ENCODE results near the gene MAOB. TPM values are rescaled to one million over a fixed set of nuclear protein-coding genes. Genes with fewer than 3 reads are reported as not detected.

The MAOB gene
- total RNA-seq, 1 experiment from 2014 or later, result 1.1 TPM

DNA sequence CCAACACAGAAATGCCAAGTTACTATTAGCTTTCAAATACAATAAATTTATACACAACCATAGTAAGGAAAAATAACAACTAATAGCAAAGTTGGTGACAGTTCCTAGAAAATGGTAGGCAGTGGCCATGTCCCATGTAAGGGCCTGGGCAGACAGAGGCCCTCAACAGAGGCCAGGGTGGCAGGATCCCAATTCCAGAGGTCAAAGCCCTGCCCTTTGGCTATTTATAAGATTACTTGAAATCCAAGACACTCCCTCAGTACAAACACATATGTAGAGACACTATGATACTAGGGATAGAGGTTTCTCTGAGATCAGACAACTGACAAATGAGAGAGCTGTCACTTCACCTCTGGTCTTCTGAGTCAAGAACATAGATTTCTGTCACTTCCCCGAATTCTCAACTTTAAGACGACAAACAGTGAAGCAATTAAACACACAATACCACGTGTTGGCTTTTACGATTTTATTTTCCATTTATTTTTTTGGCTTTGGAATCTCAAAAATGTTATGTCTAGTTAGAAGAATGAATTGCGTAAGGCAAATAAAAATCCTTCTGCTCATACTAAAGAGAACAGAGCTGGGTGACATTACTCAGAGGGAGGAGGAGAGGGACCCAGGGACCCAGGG, 16.3 kb upstream of the MAOB start:
- H3K14ac ChIP-seq (ENCODE audit: insufficient read depth, low read length), result no peak overlapping the region
- no peak overlapping the region for H2BK120ac ChIP-seq (ENCODE audit: low read depth, low read length, poor library complexity, severe bottlenecking)
- H3K56ac ChIP-seq (ENCODE audit: insufficient read length, low read depth, low read length), result no peak overlapping the region
- no peak overlapping the region for H3K23ac ChIP-seq (ENCODE audit: insufficient read length, low read depth, low read length)
- no peak overlapping the region for H2BK20ac ChIP-seq (ENCODE audit: low read depth, low read length, poor library complexity, severe bottlenecking)
- H4K8ac ChIP-seq (replicated peaks; ENCODE audit: insufficient read length, low read depth, low read length), result no peak overlapping the region
- H3K27me3 ChIP-seq (ENCODE audit: insufficient read depth, low read length), result no peaks in the 10 kb centered on the region
- Mint-ChIP-seq H3K36me3 (ENCODE audit: insufficient read depth in 1 of 3, low read depth in 3 of 3) (no peaks in the 10 kb centered on the region; a peak in 1 of 7 replicates), H3K27ac (no peak overlapping the region), H3K4me1 (peaks cover 16 to 18% of the 10 kb centered on the region in 2 experiments), H3K27me3 (ENCODE audit: low read depth) (no peaks in the 10 kb centered on the region), H3K4me3 (no peak overlapping the region), H3K9me3 (peaks cover 45 to 65% of the 10 kb centered on the region in 2 experiments)
- H4K5ac ChIP-seq (ENCODE audit: insufficient read length, low read depth, low read length), result no peak overlapping the region
- no peaks in the 10 kb centered on the region for H4K20me1 ChIP-seq (ENCODE audit: control insufficient read depth, insufficient read depth, insufficient read length)
- no CpG with 5 or more reads among the region's 5 CpGs for WGBS (ENCODE audit: extremely low coverage, insufficient read length, low lambda C conversion rate)
- H3K27ac ChIP-seq (ENCODE audit: insufficient read length, low read depth, low read length), result no peak overlapping the region
- no peaks in the 10 kb centered on the region for H3K23me2 ChIP-seq (ENCODE audit: insufficient read length, low read depth, low read length, poor library complexity, severe bottlenecking)
- no peaks in the 10 kb centered on the region; the same call in 1 of the 2 replicates for H3K4me1 ChIP-seq (ENCODE audit: insufficient read depth, low read length)
- H2BK5ac ChIP-seq (ENCODE audit: insufficient read length, low read length), result no peak overlapping the region
- no peak overlapping the region for H2BK15ac ChIP-seq (ENCODE audit: low read depth, low read length)
- H3K18ac ChIP-seq (ENCODE audit: insufficient read length, low read depth, low read length), result no peak overlapping the region
- peaks cover 11% of the 10 kb centered on the region for H3K9me3 ChIP-seq (ENCODE audit: control insufficient read depth, low read depth, low read length)
- TF ChIP-seq, protein P1, sequence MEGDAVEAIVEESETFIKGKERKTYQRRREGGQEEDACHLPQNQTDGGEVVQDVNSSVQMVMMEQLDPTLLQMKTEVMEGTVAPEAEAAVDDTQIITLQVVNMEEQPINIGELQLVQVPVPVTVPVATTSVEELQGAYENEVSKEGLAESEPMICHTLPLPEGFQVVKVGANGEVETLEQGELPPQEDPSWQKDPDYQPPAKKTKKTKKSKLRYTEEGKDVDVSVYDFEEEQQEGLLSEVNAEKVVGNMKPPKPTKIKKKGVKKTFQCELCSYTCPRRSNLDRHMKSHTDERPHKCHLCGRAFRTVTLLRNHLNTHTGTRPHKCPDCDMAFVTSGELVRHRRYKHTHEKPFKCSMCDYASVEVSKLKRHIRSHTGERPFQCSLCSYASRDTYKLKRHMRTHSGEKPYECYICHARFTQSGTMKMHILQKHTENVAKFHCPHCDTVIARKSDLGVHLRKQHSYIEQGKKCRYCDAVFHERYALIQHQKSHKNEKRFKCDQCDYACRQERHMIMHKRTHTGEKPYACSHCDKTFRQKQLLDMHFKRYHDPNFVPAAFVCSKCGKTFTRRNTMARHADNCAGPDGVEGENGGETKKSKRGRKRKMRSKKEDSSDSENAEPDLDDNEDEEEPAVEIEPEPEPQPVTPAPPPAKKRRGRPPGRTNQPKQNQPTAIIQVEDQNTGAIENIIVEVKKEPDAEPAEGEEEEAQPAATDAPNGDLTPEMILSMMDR (conservative IDR thresholded peaks at IDR 0.05), result no peak
- no peak overlapping the region for H2BK12ac ChIP-seq (ENCODE audit: insufficient read length, low read depth, low read length)
- no peak overlapping the region for H2AFZ ChIP-seq (ENCODE audit: low read length)
- DNase-seq, result no peak
- H2AK5ac ChIP-seq (ENCODE audit: insufficient read length, low read length), result no peak overlapping the region
- no peak overlapping the region for H3T11ph ChIP-seq (ENCODE audit: low read length)
- no peak overlapping the region for H4K91ac ChIP-seq (ENCODE audit: insufficient read length, low read depth, low read length)
- H3K79me1 ChIP-seq (ENCODE audit: insufficient read depth, low read depth, low read length, poor library complexity, severe bottlenecking), result no peaks in the 10 kb centered on the region
- H3K9ac ChIP-seq (ENCODE audit: extremely low read depth, insufficient read length, low read length), result no peak overlapping the region
- no peak overlapping the region for H3K4me2 ChIP-seq (ENCODE audit: insufficient read depth, insufficient read length, low read length)
- no peaks in the 10 kb centered on the region for H3K79me2 ChIP-seq (ENCODE audit: insufficient read depth, low read length)
- H3K4ac ChIP-seq (ENCODE audit: low read depth, low read length), result no peak overlapping the region
